GM03348 (cell line): Measurements from ENCODE around the gene WDFY1.
"Not testable (repeated sequence)": the region's sequence is repeated elsewhere in the genome, so short reads cannot be mapped to it uniquely, and the experiment has no call there.

Experiments used
- DNase-seq: peaks from one replicate; pipeline ENCODE4 v3.0.0; 2012; ENCODE audit warnings: low spot score

The WDFY1 gene

DNA sequence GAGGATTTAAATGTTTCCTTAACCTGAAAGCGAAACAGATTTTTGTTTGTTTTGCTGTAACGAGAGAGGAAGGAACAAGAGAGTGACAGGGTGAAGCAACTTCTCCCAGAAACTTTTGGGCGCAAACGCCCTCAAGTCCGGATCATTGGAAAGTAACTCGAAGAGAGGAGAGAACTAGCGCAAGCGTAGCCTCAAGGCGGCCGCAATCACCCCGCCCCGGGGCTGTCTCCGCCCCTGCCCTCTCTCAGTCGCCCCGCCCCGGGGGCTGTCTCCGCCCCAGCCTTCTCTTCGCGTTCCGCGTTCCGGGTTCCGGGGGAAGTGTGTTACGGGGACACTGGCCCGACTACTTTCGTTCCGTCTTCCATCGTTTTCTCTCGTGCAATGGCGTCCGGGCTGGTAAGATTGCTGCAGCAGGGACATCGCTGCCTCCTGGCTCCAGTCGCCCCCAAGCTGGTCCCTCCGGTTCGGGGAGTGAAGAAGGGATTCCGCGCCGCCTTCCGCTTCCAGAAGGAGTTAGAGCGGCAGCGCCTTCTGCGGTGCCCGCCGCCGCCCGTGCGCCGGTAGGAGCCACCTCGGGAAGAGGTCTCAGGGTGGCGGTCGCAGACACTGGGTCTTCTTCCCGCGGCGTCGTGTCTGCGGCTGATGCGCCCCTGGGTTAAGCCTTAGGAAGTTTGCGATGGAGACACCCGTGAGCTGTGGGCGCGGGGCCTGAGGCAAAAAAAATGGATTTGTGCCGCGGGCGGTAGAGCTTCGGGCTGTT is 12.1 kb upstream of the WDFY1 start, which contains the start of gene MRPL44:
MRPL44 (plus strand) TSS at position 372 of the 760 bp plus-strand sequence; CDS start at position 382, 10 bp downstream.
- DNase-seq: peak; percentile 97

- DNase-seq: no peak
Measured at GRCh38 chr2:223956300-223956699, 11.2 kb upstream of the WDFY1 start.

GRCh38 chr2:223954401-223954800 is 9.3 kb upstream of the WDFY1 start:
- DNase-seq: peak; percentile 56

- no peak for DNase-seq
Measured at GRCh38 chr2:223952280-223952968, 7.3 kb upstream of the WDFY1 start.

DNA sequence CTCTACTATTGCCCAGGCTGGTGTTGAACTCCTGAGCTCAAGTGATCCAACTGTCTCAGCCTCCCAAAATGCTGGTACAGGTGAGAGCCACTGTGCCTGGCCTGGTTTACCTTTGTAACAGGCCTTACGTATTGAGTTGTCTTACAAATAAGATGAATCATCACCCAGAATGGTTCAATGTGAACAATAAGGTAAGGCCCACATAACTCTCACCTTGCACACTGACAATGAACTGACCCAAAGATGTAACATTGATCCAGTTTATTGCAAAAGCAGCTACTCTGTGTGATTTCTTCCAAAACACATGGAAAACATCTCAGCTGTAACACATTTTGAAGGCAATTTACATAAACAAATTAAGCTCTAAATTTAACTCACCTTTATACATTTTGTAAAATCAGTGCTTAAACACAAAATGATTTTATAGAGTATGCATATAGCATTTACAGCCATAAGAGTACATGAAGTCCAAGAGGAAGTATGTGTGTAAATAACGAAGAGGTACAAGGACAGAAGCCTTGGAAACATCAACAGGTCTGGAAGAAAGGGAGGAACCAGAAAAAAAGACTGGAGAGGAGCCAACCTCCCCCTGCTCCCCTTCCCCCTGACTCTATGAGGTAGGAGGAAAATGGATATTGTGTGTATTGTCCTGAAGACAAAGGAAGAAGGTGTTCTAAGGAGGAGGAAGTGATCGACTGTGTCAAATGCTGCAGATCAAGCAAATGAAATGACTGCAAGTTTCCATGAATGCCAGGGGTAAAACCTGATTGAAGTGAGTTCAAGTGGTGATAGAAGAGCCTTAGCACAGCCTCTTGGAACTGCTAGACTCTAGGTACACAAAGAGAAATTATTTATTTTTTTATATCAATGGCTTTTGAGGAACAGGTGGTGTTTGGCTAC is 5.6 kb upstream of the WDFY1 start:
- no peak for DNase-seq

GRCh38 chr2:223949241-223949840 is 4.2 kb upstream of the WDFY1 start:
- DNase-seq: no peak

DNA sequence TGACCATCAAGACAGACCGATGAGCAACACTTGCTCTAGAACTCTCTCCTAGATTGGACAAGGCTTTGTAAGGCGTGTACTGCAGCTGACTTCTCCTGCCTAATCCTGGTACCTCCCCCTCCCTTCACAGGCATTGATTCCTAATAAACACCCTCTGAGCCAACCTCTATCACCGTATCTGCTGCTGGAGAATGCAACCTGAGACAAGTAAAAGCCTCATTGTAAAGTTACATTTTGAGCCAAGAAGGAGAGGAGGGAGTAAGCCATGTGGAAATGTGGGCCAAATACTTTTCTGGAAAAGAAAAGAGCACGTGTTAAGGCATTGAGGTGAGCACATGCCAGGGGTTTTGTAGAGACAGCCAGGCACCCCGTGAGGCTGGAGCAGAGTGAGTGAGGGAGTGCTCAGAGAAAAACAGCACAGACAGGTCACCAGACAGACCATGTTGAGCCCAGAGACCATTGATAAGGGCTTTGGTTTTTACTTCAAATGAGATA is 2.6 kb upstream of the WDFY1 start:
- DNase-seq: no peak

GRCh38 chr2:223945755-223946154 is 620 bp upstream of the WDFY1 start:
- DNase-seq: no peak

GRCh38 chr2:223944166-223944702 is 901 bp downstream of the WDFY1 start:
- DNase-seq: peak; percentile 47

DNA sequence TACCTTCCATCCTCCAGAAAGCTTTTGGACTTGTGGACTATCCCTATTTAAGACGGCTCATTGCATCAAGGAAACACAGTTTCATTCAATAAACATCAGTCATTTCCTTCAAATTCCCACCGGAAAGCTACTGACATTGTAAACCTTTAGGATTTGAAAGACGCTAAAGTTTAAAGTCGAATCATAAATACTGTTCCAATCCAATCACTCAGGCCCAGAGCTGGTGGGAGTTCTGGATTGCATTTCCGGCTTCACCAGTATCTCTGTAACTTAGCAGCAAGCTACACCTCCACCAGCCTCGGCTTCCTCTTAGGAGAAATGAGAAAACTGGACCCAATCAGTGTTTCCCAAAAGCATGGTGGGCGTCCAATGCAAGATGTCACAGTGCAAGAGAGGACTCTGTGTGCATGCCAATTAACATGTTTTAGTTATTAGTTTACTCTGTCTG is 1.6 kb downstream of the WDFY1 start:
- peak; percentile 59 for DNase-seq

- no peak for DNase-seq
Measured at GRCh38 chr2:223943135-223943534, 2.0 kb downstream of the WDFY1 start.

GRCh38 chr2:223941579-223942277 is 3.4 kb downstream of the WDFY1 start:
- peak; percentile 73 for DNase-seq

DNA sequence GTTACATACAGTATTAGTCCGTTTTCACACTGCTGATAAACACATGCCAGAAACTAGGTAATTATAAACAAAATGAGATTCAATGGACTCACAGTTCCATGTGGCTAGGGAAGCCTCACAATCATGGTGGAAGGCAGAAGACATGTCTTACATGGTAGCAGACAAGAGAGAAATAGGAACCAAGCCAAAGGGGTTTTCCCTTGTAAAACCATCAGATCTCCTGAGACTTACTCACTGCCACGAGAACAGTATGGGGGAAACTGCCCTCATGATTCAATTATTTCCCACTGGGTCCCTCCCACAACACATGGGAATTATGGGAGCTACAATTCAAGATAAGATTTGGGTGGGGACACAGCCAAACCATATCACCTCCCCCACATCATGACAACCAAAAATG is 5.7 kb downstream of the WDFY1 start:
- DNase-seq: not testable (repeated sequence)

- DNase-seq: no peak
Measured at GRCh38 chr2:223937535-223937934, 7.6 kb downstream of the WDFY1 start.

DNA sequence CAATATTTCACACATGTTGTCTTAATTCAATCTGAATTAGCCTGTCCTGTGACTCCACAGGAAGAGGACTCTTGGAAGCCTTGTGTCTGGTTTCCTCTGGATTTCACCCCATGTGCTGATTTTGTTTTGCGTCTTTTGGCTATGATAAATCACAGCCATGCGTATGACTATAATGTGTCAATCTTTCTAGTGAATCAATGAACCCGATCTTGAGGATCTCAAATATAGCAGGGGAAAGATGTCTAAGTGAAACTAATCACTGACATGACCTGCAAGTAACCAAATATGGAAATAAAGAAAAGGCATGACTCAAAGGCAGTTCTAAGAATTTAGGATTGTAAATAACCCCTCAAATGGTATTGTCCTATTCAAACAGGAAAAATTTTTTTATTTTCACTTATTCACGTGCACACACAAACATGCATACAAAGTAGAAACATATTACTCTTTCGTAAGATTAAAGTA is 8.2 kb downstream of the WDFY1 start:
- no peak for DNase-seq

- DNase-seq: no peak
Measured at GRCh38 chr2:223935459-223936125, 9.5 kb downstream of the WDFY1 start.

DNA sequence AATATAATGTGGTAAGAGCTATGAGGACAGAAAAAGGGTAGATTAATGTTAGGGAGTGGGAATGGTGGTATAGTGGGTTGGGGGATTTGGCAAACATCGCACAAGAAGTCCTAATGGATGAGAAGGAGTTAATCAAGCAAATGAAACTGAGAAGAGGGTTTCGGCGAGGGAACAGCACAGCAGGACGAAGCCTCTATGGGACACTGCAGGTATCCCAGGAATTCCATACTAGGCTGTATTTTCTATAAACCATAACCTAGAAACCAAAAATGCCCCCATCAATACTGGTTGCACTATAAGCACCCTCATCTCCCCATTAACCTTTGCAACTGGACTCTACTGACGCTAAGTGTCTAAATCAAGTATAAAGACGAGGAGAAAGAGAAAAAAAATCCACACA is 10.3 kb downstream of the WDFY1 start:
- DNase-seq: no peak

- no peak for DNase-seq
Measured at GRCh38 chr2:223932816-223933800, 12.0 kb downstream of the WDFY1 start.
